D341Med (cell line): ENCODE data around the gene MYO3B.
"Not testable (repeated sequence)": the region's sequence is repeated elsewhere in the genome, so short reads cannot be mapped to it uniquely, and the experiment has no call there.

Experiments
- DNase-seq: peaks from one replicate; pipeline ENCODE4 v3.0.0; 2012; ENCODE audit warnings: low spot score

Gene MYO3B

DNA sequence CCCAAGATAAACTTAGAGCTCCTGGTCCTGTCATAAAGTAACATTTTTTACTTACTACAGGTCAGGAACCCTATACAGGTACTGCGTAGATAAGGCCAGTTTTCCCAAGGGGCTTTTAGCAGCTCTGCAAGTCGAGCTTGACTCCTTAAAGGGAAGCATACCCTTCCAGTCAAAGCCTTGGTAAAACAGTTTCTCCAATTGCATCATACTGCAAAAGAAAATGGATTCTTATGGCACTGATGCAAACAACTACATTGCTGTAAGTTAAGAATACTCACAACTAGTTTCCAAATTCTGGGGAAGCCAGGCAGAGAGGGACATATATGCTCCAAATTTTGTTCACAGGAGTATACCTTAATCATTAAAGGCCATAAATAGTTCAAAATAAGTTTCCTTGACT, 31.0 kb downstream of the MYO3B start:
- DNase-seq, result no peak

DNA sequence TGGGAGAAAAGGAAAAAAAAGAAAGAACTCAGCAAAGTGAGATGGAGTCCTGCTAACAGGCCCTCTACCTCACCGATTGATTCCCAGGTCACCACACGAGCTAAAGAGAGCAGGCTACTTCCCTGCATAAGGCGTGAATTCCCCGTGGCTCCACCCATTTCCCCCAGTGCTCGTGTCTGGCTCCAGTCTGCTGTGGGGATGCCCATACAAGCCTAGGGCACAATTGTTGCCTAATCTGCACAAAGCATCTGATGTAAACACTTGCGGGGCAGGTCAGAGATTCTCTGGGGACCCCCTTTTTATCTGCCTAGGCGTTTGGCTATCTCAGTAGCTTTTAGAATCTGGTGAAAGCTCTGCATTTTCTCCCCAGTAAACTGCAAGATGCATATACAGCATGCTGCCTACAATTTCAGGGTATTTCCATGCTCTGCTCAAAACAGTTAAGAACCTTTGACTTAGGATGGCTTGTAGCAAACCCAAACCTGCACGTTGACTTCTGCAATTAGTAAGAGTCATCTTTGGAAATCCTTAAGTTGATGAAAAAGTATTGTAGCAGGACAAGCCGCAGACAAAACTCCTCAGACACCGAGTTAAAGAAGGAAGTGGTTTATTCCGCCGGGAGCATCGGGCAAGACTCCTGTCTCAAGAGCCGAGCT, 34.8 kb downstream of the MYO3B start:
- DNase-seq, result no peak

DNA sequence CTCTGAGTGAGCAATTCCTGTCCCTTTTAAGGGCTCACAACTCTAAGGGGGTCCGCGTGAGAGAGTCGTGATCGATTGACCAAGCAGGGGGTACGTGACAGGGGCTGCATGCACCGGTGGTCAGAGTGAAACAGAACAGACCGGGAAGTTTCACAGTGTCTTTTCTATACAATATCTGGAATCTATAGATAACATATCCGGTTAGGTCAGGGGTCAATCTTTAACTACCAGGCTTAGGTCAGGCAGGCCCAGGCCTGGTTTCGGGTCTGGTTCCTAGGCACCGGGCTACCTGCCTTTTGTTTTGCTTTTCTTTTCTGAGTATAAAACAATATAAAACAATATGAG, 35.3 kb downstream of the MYO3B start:
- DNase-seq, result not testable (repeated sequence)

DNA sequence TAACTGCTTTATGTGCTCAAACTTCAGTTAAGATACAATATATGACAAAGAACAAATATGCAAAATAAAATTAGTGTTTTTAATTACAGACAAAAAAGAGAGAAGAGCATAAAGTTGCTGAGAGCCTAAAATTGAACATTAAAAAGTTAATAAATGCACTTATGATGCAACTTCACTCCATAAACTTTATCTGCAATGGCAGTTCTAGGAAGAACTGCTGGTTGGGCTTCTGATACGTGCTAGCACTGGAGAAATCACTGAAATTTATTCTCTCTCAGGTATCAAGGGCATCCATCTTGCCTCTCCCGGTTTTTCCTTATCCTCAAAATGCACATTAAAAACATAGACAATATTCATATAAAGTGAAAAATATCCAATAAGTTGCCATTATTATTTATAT, 35.7 kb downstream of the MYO3B start:
- no peak for DNase-seq

DNA sequence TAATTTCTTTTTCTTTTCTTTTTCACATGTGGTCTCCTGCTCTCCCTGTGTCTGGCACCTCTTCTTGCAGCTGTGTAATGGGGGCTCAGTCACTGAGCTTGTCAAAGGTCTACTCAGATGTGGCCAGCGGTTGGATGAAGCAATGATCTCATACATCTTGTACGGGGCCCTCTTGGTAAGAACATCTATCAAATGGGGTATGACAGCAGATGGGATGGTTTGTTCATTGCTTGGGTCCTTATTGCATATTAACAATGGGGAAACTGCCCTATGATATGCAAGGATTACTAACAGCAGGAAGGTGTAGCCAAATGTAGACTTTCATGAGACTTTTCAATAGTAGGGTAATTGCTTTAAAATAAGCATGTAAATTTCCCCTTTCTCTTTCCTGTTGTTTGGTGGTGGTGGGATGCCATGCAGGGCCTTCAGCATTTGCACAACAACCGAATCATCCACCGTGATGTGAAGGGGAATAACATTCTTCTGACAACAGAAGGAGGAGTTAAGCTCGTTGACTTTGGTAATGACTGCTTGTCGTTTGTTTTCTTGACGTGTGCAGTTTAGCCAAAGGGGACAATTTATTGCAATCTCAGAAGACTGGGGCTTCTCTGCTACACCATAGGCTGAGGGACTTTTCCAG, 36.5 kb downstream of the MYO3B start:
- no peak for DNase-seq

DNA sequence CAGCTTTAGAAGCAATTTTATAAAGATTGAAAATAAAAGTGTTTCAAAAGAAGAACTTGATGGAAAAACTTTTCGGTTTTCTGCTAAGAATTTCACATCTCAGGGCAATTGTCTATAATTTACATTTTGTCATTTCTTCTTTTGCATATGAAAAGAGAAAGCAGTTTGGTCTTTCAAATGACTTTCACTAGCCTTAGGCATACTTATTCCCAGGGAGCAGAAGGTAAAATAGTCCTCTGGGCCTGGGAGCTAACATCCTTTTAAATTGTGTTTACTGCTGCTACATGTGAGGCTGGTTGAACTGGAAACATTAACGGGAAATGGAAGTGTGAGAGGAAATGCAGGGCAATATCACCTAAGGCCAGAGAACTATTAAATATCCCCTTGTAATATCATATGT, 37.1 kb downstream of the MYO3B start:
- no peak for DNase-seq

DNA sequence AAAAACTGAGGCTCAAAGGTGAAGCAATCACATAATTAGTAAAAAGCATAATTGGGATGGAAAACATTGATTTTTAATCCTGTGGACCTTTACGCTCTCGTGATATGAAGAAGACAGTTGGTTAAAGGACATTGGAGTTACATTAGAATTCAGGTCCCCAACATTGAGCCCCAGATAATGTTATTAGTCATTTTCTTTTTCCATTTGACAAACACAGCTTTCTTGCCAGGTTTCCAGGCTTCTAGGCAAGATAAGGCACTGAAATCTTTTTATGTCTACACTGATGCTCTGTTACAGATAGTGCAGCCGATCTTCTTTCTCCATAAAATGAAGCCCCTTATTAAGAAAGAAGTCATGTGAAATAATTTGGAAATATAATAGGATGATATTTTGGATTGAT, 38.5 kb downstream of the MYO3B start:
- no peak for DNase-seq

DNA sequence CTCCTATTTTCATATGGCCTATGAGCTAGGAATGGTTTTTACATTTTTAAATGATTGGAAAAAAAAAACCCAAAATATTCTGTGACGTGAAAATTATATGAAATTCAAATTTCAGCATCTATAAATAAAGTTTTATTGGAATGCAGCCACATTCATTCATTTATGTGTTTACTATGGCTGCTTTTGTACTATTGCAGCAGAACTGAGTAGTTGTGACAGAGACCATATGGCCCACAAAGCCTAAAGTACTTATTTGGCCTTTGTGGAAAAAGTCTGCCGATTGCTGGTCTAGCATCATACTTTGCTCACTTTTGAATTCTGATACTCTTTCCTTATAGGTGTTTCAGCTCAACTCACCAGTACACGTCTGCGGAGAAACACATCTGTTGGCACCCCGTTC, 39.0 kb downstream of the MYO3B start:
- no peak for DNase-seq

DNA sequence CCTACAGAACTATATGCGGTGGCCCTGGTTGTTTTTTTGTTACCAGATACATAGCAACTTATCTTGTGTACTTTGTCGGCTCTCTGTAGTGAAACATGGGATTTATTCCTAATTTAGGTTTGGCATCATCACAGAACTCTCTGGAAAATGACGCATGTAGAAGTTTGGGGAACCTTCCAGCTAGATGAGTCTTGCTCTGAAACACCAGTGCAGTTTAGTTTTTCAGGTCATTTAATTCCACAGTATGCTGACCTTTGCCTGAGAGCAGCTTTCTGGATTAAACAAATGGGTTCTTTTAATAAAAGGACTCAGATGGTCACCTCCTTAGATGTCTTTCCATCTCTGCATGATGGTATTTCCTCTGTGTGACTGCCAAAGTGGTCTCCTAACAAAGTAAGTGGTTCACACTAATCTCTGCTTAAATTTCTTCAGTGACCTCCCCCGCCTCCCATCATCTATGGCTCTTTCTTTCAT, 39.9 kb downstream of the MYO3B start:
- DNase-seq, result no peak

DNA sequence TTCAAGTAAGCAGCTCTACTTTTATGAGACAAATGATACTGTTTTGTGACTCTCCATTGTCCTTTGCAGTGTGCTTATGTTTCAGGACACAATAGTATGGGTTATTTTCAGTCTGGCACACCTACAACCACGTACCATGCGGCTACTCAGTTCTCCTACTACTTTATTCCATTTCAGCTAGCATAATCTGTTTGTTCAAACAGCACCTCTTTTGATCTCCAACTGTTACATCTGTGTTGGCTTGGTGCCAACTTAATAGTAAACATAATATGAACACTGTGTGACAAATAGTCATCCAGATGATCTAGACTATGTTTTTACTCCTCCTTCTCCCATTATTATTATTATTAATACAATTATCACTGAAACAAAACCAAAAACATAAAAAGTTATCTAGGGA, 40.5 kb downstream of the MYO3B start:
- DNase-seq, result no peak

DNA sequence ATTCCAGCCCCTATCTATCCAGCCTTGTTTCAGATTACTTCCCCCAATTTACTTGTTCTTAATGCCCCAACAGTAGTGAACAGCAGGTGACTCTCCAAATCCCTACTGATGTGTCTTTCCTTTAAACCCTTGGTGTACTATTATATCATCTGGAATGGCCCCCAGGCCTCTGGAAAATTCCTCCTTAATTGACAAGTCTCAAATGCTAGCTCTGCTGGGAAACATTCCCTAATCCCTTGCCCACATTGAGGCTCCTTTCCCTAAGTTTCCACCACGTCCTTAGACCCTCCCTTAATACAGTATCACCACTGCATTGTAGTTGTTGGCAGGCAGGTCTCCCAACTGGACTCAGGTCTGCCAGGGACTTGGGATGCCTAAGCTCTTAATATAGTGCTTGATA, 41.0 kb downstream of the MYO3B start:
- no peak for DNase-seq

DNA sequence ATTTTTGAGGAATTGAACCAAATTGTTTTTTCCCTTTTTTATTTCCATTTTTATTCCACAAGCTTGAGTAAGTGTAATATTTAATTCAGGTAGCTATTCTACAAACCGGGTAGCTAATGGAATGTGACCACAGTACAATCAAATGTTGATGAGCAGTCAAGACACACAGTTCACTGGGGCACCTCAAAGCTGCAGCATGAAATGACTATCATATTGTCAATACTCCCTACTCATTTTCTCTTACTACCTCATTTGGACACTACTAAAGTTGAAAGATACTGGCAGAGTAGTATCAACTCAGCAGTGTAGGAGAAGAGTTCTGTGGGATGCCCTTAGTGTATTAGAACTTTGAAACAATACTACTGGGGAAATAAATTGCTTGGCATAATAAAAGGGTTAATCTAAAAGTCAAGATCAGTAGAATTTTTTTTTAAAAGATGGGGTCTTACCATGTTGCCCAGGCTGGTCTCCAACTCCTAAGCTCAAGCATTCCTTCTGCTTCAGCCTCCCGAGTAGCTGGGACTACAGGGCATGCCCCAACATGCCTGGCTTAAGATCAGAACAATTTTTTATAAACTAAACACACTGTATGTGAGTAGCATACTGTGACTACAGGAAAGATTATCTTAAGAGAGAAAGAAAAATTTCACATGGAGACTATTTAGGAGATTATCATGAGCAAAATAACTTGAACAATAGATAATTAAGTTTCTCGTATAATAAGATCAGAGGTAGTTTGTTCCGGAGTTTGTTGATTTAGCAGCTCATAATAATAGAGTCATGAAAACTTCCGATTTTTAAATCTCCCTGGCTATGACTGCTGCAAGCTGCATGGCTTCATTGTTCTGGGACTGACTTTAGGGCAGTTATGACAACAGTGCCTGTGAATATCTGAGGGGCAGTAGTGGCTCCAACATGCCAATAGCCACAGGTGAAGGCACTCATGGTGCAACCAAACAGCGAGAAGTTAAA, 43.7 kb downstream of the MYO3B start:
- no peak for DNase-seq

DNA sequence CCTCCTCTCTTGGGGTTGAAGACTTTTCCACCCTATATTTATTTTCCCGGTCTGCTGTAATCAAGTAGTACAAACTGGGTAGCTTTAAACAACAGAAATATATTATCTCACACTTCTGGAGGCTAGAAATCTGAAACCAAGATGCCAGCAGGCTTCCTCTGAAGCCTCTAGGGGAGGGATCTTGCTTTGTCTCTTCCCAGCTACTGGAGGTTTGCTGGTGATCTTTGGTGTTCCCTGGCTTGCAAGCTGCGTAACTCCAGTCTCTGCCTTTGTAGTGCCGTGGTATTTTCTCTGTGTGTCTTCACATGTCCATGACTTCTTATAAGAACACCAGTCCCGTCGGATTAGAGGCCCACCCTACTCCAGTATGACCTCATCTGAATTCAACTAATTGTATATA, 44.4 kb downstream of the MYO3B start:
- no peak for DNase-seq

DNA sequence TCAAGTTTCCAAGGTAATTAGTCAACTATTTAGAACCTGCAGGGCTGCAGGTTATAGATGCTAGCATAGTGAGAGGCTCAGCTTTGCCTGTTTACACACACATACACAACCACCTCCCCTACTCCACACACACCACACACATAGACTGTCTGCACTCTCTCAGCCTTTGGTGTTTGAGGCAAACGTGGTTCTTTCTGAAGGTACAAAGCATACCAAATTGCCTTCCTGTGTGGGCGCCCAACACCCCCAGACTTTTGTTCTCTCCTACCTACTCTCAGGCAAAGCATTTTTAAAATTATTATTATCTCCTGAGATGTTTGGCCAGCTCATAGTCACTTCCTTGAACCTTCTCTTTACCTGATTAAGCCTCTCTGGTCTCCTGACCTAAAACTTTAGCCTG, 44.9 kb downstream of the MYO3B start:
- DNase-seq, result no peak

DNA sequence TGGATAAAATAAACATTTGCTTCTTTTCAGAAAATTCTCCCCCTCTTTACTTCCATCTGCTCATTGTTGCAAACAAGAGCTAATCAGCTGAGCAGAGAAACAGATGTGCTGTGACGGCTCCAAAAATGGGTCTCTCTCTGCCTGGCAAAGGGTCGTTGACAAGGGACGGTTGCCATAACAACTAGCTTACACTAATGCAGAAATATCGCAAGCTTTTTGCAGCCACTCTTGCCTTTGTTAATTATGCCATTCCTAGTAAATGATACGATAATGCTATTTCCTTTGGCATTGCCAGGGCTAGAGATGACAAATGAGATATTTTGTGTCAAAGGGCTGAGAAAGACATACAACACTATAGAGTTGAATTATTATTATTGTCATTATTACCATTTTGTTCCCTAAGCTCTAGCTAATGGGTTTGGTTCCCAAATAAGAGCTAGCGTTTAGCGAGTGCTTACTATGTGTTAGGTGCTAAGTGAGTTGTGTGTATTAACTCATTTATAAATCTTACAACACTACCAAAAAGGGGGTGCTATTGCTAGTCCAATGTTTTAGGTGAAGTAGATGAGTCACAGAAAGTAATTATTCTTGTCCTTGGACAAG, 46.8 kb downstream of the MYO3B start:
- DNase-seq, result no peak

DNA sequence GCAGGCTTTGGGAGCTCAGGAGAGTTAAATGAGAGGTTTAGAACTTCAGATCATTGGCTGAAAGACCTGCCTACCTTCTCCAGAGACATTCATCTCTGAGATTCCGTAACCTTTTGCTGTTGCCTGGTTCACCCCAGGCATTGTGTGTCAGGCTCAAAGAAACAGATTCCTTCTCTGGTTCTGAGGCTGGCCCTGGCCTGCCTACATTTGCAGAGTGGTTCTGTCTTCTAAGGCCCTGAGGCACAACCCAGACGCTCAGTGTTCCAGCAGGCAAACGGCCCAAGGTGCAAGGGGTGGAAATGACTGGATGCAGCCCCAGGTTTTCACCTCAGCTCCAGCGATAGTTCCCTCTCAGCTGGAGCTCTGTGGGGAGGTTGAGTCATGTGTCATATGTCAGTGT, 48.3 kb downstream of the MYO3B start:
- no peak for DNase-seq

DNA sequence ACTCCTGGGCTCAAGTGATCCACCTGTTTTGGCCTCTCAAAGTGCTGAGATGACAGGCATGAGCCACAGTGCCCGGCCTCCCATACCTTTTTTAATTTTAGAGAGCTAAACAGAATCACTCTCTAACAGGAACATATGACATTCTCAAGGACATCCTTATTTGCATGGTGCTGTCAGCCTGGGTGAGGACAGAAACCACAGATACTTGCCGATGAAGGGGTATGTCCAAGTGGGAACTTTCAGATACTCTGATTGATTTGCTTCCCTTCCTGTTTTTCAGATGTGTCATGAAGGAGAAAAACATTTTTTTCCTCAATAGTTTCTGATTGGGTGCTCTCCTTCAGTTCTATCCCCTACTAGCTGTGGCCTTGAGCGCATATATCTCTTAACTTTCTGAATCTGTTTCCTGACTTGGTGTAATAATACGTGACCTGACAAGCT, 49.6 kb downstream of the MYO3B start:
- DNase-seq, result no peak

DNA sequence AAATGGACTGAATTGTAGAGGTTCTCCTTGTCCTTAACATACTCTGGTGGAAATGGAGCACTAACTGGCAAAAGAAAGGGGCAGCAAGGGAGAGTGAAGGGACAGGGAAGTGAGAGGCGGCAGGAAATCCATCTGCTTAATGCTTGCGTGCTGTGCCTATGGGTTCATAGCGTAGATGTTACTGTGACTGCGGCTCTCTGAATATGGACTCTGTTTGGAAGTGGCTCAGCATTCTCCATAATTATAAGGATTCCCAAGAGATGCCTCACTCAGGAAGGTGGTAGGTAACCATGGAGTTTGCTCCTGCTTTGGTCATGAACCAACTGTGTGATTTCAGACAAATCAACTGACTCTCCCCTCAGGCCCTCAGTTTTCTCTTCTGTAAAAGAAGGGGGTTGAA, 50.0 kb downstream of the MYO3B start:
- DNase-seq, result no peak

DNA sequence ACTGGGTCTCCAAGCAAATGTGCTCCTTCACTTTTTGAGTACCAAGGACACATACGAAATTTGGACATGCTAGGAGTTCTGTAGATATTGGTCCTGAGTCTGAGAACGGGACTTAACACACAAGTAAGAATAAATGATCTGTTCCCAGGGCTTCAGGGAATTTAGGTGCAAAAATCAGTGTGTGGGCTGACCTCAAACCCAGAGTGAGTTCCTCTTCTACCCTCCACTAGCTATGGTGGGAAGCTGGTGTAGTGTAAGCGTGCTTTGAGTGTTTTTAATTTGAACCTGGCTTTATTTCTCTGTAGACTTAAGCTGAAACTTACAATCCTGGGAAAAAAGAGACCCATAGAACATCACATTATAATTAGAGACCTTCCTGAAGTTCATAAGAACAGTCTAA, 50.5 kb downstream of the MYO3B start:
- no peak for DNase-seq

DNA sequence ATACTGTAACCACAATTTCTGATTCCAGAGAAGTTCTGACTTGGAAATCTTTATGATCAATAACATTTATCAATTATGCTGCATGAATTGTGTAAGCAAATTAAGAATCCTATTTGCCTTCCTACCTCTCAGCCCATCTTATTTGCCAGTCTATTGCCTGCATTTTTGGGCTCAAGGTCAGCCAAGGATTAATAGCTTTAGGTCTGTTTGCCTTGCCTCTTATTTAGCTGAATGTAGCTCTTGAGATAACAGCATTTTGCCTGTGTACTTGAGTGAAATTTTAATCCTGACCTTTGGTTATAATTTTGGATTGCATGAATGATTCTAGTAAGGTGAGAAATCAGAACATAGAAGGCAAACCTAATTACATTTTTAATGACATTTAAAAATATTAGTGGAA, 51.2 kb downstream of the MYO3B start:
- DNase-seq, result no peak

DNA sequence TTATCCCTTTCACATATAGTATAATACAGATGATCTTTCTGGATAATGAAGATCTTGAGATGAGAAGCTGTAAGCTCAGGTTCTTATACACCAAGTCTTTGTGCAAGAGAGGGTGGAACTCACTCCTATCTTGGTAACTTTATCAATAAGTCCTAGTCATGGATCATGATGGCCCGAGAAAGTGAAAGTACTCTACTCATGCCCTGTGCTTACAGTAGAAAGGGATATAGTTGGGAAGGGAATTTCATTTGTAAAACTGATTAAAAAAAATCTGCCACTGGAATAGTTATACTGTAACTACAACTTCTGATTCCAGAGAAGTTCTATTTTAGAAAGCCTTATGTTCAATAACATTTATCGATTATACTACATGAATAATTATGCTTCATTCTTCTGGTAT, 51.8 kb downstream of the MYO3B start:
- DNase-seq, result no peak

DNA sequence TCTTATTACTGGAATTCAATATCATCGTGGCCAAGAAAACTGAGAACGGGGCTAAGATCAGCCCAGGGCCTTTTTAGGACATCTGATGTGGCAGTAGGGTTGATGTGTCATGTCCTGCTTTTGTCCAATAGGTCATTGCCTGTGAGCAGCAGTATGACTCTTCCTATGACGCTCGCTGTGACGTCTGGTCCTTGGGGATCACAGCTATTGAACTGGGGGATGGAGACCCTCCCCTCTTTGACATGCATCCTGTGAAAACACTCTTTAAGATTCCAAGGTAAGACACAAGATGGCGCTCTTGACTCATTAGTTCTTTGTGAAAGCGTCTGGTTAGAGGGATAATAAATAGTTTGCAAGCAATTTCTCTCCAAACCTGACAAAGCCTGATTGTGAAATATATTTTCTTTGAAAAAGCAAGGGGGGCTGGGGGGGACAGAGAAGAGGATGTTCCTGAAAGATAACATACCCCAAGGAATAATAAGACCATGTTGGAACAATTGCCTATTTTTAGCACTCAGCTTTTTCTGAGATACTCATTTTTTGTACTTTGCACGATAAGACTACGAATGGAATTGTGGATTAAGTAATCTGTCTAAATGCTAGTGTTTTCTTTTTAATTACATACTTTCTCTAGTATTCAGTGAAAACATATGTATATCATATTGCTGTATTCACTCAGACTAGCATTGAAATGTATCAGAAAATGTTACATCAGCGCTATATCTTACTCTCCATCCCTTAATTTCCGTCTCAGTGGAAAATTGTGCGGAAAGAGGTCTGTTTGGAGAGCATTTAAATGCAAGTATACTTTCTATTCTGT, 58.1 kb downstream of the MYO3B start:
- DNase-seq, result peak; percentile 51
